Endothelial cell of umbilical vein (primary cell): Measurements from ENCODE around the gene RRAS.

Experiments
- CTCF ChIP-seq, 2 donors: IDR thresholded peaks; 1 replicate in 1 of 2; 2 replicates in 1 of 2; pipeline ENCODE4 v1.5.1; 2011; ENCODE audit warnings: low read length in 2 of 2, mild to moderate bottlenecking in 2 of 2, moderate library complexity in 2 of 2, control low read depth in 1 of 2, inconsistent platforms in 1 of 2, low read depth in 1 of 2; ENCODE audit not compliant: insufficient read depth in 1 of 2; ENCODE audit errors: extremely low read depth in 1 of 2
- EZH2 ChIP-seq: IDR thresholded peaks from 2 replicates; pipeline ENCODE4 v1.6.1; 2012; ENCODE audit warnings: borderline replicate concordance, low read depth, mild to moderate bottlenecking, moderate library complexity, low read length, inconsistent platforms; ENCODE audit not compliant: severe bottlenecking
- FOS ChIP-seq: IDR thresholded peaks from 2 replicates; pipeline ENCODE4 v1.6.1; 2011; ENCODE audit warnings: mild to moderate bottlenecking, low read length, moderate library complexity, borderline replicate concordance; ENCODE audit not compliant: insufficient read depth
- JUN ChIP-seq: IDR thresholded peaks from 2 replicates; pipeline ENCODE4 v1.6.1; 2011; ENCODE audit warnings: borderline replicate concordance, low read depth; ENCODE audit not compliant: insufficient read length, insufficient read depth
- MAX ChIP-seq: IDR thresholded peaks from 2 replicates; pipeline ENCODE4 v1.6.1; 2011; ENCODE audit not compliant: insufficient read depth, insufficient read length
- POLR2A ChIP-seq: IDR thresholded peaks from 2 replicates; pipeline ENCODE4 v1.6.1; 2012; ENCODE audit warnings: low read depth, mild to moderate bottlenecking, control low read depth, low read length
- POLR2AphosphoS5 ChIP-seq: IDR thresholded peaks from 2 replicates; pipeline ENCODE4 v1.6.1; 2012; ENCODE audit warnings: low read depth, mild to moderate bottlenecking, control low read depth, low read length, moderate library complexity; ENCODE audit not compliant: insufficient read depth

- no peak for TF ChIP-seq CTCF (IDR thresholded peaks at IDR 0.05; ENCODE audit: extremely low read depth in 1 of 2, insufficient read depth in 1 of 2, low read depth in 1 of 2, low read length in 2 of 2)
- no peak for TF ChIP-seq POLR2A
- TF ChIP-seq EZH2 = no peak
- no peak for TF ChIP-seq POLR2AphosphoS5
- no peak for TF ChIP-seq MAX
- no peak for TF ChIP-seq JUN
- no peak for TF ChIP-seq FOS
Measured at GRCh38 chr19:49684983-49685553, 45.1 kb upstream of the RRAS start.
